HT-29 (cell line): ENCODE data around the gene RCOR1. TPM values are rescaled to one million over a fixed set of nuclear protein-coding genes. Genes with fewer than 3 reads are reported as not detected.
"Not testable (repeated sequence)": the region's sequence is repeated elsewhere in the genome, so short reads cannot be mapped to it uniquely, and the experiment has no call there.

Experiments
- DNase-seq: peaks from one replicate; pipeline ENCODE4 v3.0.0-alpha.2; 2015; ENCODE audit warnings: low spot score
- total RNA-seq: library from RNA; depleted of rRNA; stranded (reverse); fragments of >200 nt; shearing (Covaris generic); gene quantifications from 2 replicates; pipeline ENCODE4 v1.2.3, GENCODE V29; 2014; rRNA removed

Gene RCOR1
- 5.2 and 5.7 TPM in 2 replicates for total RNA-seq

DNA sequence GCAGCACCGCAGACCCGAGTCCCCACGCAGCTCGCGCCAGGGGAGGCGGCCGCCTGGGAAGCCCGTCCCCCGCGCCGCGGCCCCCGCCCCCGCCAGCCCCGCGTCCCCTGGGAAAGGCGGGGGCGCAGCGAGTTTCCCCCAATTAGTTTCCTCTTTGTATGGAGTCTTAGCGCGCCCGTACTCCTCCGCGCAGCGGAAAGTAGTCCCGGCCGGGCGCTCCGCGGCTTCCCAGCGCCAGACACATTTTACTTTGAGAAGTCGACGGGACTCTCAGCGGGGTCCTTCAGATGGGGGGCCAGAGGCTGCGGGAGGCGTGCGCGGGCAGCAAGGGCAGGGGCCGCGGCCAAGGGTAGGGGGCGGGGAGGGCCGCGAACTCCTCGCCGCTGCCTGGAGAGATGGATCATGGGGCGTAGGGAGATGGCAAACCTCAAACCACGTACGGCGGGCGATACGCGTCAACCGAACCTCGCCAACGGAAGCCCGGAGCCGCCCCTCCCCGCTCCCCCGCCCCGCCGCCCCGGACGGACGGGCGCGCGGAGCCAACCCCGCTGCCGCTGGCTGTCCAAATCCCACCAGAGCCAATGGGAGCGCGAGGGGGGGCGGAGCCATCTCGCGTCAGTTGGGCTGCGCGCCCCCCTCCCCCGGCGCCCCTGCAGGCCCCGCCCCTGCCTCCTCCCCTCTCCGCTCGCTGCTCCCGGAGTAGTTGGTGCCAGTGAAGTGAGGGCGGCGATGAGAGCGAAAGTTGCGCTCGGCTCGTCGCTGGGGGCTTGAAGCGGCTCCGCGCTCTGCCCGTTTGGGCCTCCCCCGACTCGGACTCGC is at the start of gene RCOR1:
Gene RCOR1, plus strand, starts transcription at position 706 of the 819 bp plus-strand sequence. CDS start 238 bp downstream, outside the sequence.
- DNase-seq, result peak; percentile 92

DNA sequence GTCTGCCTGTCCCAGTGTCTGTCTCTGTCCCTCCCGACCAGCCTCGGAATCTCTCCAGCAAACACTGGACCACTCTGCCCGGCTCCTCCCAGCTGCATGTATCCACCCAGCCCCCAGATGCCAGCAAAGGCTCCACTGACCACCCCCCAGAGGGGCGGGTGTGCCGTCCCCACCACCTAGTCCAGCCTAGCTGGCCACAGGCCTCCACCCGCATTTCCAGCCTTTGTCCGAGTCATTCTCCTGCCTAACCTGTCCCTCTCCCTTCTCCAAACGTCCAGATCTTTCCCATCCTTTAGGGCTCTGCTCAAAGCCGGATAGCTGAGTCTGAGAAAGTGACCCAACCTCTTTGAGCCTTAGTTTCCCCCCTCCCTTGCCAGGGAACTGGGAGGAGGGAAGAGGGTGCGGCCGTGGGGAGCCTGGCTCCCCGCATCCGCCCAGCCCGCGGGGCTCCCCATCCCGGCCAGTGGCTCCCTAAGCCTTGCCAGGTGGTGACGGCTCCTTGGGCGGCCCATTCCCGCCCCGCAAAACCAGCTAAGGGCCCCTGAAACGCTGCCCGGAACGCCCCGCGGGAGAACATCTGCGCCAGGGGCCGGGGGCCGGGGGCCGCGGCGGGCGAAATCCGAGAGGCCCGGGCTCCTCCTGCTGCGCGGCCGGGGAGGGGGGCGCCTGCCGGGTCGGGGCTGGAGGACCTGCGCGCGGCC is 48.3 kb upstream of the RCOR1 start:
- DNase-seq, result no peak

DNA sequence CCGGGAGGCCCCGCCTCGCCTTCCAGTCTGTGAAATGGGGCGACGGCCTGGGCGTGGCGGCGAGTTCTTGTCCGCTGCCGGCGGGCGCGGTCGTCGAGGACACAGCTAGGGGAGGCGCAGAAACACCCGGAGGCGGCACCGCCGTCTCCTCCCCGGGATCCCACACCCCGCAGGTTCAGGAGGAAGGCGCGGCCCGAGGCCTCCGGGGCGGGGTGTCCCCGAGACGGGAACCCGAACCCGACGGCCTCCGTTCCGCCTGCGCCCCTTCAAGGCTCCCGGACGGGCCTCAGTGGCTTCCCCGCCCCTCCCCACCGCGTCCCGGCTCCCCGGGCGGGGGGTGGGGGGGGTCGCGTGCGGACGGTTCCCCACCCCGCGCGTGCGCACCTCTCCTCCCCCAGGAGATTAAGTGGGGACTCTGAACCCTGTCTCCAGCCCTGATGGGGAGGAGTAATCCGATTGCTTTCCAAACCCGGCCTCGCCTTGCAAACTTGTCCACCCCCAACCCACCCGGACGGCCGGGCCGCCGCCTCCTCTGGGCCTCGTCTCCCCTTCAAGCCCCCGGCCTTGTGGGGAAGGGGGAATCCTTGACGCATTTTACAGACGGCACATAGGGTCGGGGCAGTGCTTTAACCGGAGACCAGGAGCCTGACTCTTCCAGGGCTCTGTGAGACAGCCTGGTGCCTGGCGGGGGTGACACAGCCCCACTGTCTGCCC is 47.5 kb upstream of the RCOR1 start:
- no peak for DNase-seq

GRCh38 chr14:102545461-102546265 is 46.8 kb upstream of the RCOR1 start:
- no peak for DNase-seq

- DNase-seq, result no peak
Observed at GRCh38 chr14:102548616-102549240, 43.7 kb upstream of the RCOR1 start.

- DNase-seq, result not testable (repeated sequence)
Observed at GRCh38 chr14:102550927-102551401, 41.5 kb upstream of the RCOR1 start.

GRCh38 chr14:102551995-102552705 is 40.3 kb upstream of the RCOR1 start:
- no peak for DNase-seq

- peak; percentile 31 for DNase-seq
Observed at GRCh38 chr14:102554821-102555819, 37.3 kb upstream of the RCOR1 start.

DNA sequence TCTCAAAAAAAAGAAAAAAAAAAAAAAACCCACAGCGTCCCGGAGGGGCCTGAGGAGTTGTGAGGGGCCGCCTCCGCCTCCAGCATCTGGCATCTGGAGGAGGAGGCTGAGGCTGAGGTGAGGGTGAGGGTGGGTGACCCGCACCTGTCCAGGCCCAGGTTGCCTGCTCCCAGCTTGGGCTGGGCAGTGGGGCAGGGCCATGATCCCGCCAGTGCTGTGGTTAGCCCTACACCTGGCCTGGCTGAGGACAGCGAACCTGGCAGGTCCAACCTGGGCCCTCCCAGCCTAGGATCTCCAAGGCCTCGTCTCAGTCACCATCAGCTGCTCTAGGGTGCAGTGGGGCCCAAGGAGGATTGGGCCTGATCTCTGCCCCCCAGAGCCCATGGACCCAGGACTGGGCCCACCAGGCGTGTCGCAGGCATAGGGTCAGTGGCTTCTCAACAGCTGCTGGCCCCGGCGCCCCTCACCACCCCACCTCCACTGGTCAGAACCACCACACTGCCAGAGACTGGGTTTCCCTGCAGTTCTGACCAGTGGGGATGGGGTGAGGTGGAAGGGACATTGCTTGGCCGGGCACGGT is 36.3 kb upstream of the RCOR1 start:
- DNase-seq, result no peak

DNA sequence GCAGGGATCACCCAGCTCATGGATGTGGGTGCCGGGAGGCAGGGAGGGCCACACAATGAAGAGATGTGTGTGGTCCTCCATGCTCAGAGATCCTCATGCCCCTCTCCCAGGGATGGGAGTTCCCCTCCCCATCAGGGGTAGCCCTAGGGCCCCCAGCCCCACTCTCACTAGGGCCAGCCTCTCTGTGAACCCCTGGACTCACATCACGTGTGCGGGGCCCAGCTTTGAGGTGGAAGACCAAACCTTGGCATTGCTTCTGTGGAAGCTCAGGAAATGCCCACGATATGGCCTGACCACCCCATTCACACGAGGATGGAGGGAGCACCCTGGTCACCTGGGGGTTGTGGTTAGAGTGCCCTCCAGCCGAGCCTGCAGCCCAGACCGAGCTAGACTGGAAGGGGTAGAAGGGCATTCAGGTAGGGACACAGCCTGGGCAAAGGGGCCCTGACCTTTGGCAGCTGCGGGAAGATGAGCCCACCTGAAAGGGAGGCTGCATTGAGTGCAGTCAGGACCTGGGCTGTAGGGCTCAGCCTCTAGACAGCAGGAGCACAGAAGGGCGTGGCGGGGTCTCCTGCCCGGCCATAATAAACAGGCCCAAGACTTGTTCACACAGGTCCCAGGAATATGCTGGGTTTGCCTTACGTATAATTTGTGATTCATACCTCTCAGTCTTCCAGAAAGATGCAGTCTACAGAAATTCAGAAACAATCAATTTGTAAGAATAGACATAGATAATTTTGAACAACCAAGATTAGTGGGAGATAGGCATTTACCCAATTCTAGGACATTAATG is 34.8 kb upstream of the RCOR1 start:
- DNase-seq, result no peak

GRCh38 chr14:102558556-102558955 is 33.9 kb upstream of the RCOR1 start:
- no peak for DNase-seq

GRCh38 chr14:102560458-102561261 is 31.8 kb upstream of the RCOR1 start:
- DNase-seq, result no peak

- no peak for DNase-seq
Observed at GRCh38 chr14:102565331-102565887, 27.0 kb upstream of the RCOR1 start.

GRCh38 chr14:102565959-102566358 is 26.5 kb upstream of the RCOR1 start:
- no peak for DNase-seq

DNA sequence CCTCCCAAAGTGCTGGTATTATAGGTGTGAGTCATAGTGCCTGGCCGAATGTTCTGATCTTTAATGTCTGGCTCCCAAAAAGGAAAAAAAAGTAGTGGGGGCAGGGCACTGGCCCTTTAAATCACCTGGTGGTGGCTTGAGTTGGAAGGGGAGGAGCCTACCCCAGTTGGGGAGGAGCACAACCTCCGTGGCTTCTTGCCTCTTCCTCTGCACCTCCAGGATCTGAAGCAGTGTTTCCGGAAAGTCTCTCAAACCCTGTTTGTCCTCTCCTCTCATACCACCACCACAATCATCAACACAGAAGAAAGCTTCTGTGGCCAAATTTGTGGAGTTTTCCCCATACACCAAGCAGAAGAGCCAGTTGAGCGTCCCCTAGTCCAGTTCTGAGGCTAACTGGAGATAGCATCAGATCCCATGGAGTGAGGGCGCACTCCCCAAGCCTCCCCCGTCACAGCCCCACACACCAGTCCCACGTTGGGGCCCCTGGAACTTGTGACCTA is 24.3 kb upstream of the RCOR1 start:
- DNase-seq, result peak; percentile 44

GRCh38 chr14:102570334-102570995 is 22.0 kb upstream of the RCOR1 start:
- DNase-seq, result no peak
